ENCODE results near the gene PSEN2.
"Not testable (repeated sequence)": the region's sequence is repeated elsewhere in the genome, so short reads cannot be mapped to it uniquely, and the experiment has no call there.

Gene PSEN2

GRCh38 chr1:226829105-226829504 is 41.3 kb upstream of the PSEN2 start:
- Histone ChIP-seq H3K27me3 (ENCODE audit: control insufficient read depth in 2 of 2, insufficient read depth in 2 of 2, low read length in 2 of 2) (no peaks in the 10 kb centered on the region), H3K9me3 (ENCODE audit: control insufficient read depth in 2 of 2, low read length in 2 of 2) (no peaks in the 10 kb centered on the region), H3K36me3 (ENCODE audit: control insufficient read depth in 2 of 2, insufficient read depth in 2 of 2, low read length in 2 of 2) (no peaks in the 10 kb centered on the region), H3K4me3 (ENCODE audit: low read length in 2 of 2) (no peak overlapping the region), H3K9ac (ENCODE audit: low read depth in 1 of 2, low read length in 2 of 2) (no peak overlapping the region), H3K4me1 (ENCODE audit: control insufficient read depth in 2 of 2, insufficient read depth in 2 of 2, low read length in 2 of 2) (peaks cover 7 to 8% of the 10 kb centered on the region in 2 donors), H3K27ac (ENCODE audit: low read depth in 2 of 2, low read length in 2 of 2) (no peak overlapping the region)

GRCh38 chr1:226831953-226832352 is 38.5 kb upstream of the PSEN2 start:
- H3K36me3 ChIP-seq (ENCODE audit: control insufficient read depth in 2 of 2, insufficient read depth in 2 of 2, low read length in 2 of 2) = no peaks in the 10 kb centered on the region
- H3K4me1 ChIP-seq (ENCODE audit: control insufficient read depth in 2 of 2, insufficient read depth in 2 of 2, low read length in 2 of 2) = peaks cover 5 to 7% of the 10 kb centered on the region in 2 donors
- H3K4me3 ChIP-seq (ENCODE audit: low read length in 2 of 2) = no peak overlapping the region
- H3K27ac ChIP-seq (ENCODE audit: low read depth in 2 of 2, low read length in 2 of 2) = no peak overlapping the region
- H3K9me3 ChIP-seq (ENCODE audit: control insufficient read depth in 2 of 2, low read length in 2 of 2) = no peaks in the 10 kb centered on the region
- H3K9ac ChIP-seq (ENCODE audit: low read depth in 1 of 2, low read length in 2 of 2) = no peak overlapping the region
- H3K27me3 ChIP-seq (ENCODE audit: control insufficient read depth in 2 of 2, insufficient read depth in 2 of 2, low read length in 2 of 2) = no peaks in the 10 kb centered on the region

GRCh38 chr1:226832613-226833012 is 37.8 kb upstream of the PSEN2 start:
- Histone ChIP-seq H3K4me1 (ENCODE audit: control insufficient read depth in 2 of 2, insufficient read depth in 2 of 2, low read length in 2 of 2) (peaks cover 4% of the 10 kb centered on the region in 2 donors), H3K4me3 (ENCODE audit: low read length in 2 of 2) (no peak overlapping the region), H3K27ac (ENCODE audit: low read depth in 2 of 2, low read length in 2 of 2) (no peak overlapping the region), H3K9ac (ENCODE audit: low read depth in 1 of 2, low read length in 2 of 2) (no peak overlapping the region), H3K27me3 (ENCODE audit: control insufficient read depth in 2 of 2, insufficient read depth in 2 of 2, low read length in 2 of 2) (no peaks in the 10 kb centered on the region), H3K36me3 (ENCODE audit: control insufficient read depth in 2 of 2, insufficient read depth in 2 of 2, low read length in 2 of 2) (no peaks in the 10 kb centered on the region), H3K9me3 (ENCODE audit: control insufficient read depth in 2 of 2, low read length in 2 of 2) (no peaks in the 10 kb centered on the region)

- not testable (repeated sequence) for H3K4me1 ChIP-seq (ENCODE audit: control insufficient read depth in 2 of 2, insufficient read depth in 2 of 2, low read length in 2 of 2); H3K27ac ChIP-seq (ENCODE audit: low read depth in 2 of 2, low read length in 2 of 2); H3K9ac ChIP-seq (ENCODE audit: low read depth in 1 of 2, low read length in 2 of 2); H3K36me3 ChIP-seq (ENCODE audit: control insufficient read depth in 2 of 2, insufficient read depth in 2 of 2, low read length in 2 of 2); H3K9me3 ChIP-seq (ENCODE audit: control insufficient read depth in 2 of 2, low read length in 2 of 2); H3K27me3 ChIP-seq (ENCODE audit: control insufficient read depth in 2 of 2, insufficient read depth in 2 of 2, low read length in 2 of 2); H3K4me3 ChIP-seq (ENCODE audit: low read length in 2 of 2)
Observed at GRCh38 chr1:226834179-226834578, 36.2 kb upstream of the PSEN2 start.

GRCh38 chr1:226835396-226835795 is 35.0 kb upstream of the PSEN2 start:
- not testable (repeated sequence) for H3K27ac ChIP-seq (ENCODE audit: low read depth in 2 of 2, low read length in 2 of 2)

GRCh38 chr1:226837966-226838365 is 32.5 kb upstream of the PSEN2 start:
- not testable (repeated sequence) for H3K9ac ChIP-seq (ENCODE audit: low read depth in 1 of 2, low read length in 2 of 2)

More at GRCh38 chr1:226835396-226835795, 35.0 kb upstream of the PSEN2 start:
- not testable (repeated sequence) for H3K4me3 ChIP-seq (ENCODE audit: low read length in 2 of 2); H3K36me3 ChIP-seq (ENCODE audit: control insufficient read depth in 2 of 2, insufficient read depth in 2 of 2, low read length in 2 of 2); H3K9ac ChIP-seq (ENCODE audit: low read depth in 1 of 2, low read length in 2 of 2); H3K27me3 ChIP-seq (ENCODE audit: control insufficient read depth in 2 of 2, insufficient read depth in 2 of 2, low read length in 2 of 2); H3K9me3 ChIP-seq (ENCODE audit: control insufficient read depth in 2 of 2, low read length in 2 of 2); H3K4me1 ChIP-seq (ENCODE audit: control insufficient read depth in 2 of 2, insufficient read depth in 2 of 2, low read length in 2 of 2)

GRCh38 chr1:226838456-226838855 is 32.0 kb upstream of the PSEN2 start:
- Histone ChIP-seq H3K36me3 (ENCODE audit: control insufficient read depth in 2 of 2, insufficient read depth in 2 of 2, low read length in 2 of 2) (no peaks in the 10 kb centered on the region), H3K9ac (ENCODE audit: low read depth in 1 of 2, low read length in 2 of 2) (no peak overlapping the region)

More at GRCh38 chr1:226837966-226838365, 32.5 kb upstream of the PSEN2 start:
- not testable (repeated sequence) for H3K36me3 ChIP-seq (ENCODE audit: control insufficient read depth in 2 of 2, insufficient read depth in 2 of 2, low read length in 2 of 2); H3K4me3 ChIP-seq (ENCODE audit: low read length in 2 of 2); H3K27ac ChIP-seq (ENCODE audit: low read depth in 2 of 2, low read length in 2 of 2); H3K27me3 ChIP-seq (ENCODE audit: control insufficient read depth in 2 of 2, insufficient read depth in 2 of 2, low read length in 2 of 2); H3K9me3 ChIP-seq (ENCODE audit: control insufficient read depth in 2 of 2, low read length in 2 of 2); H3K4me1 ChIP-seq (ENCODE audit: control insufficient read depth in 2 of 2, insufficient read depth in 2 of 2, low read length in 2 of 2)

GRCh38 chr1:226845624-226846023 is 24.8 kb upstream of the PSEN2 start:
- Histone ChIP-seq H3K9me3 (ENCODE audit: control insufficient read depth in 2 of 2, low read length in 2 of 2) (no peaks in the 10 kb centered on the region), H3K4me3 (ENCODE audit: low read length in 2 of 2) (no peak overlapping the region), H3K4me1 (ENCODE audit: control insufficient read depth in 2 of 2, insufficient read depth in 2 of 2, low read length in 2 of 2) (no peaks in the 10 kb centered on the region), H3K27ac (ENCODE audit: low read depth in 2 of 2, low read length in 2 of 2) (no peak overlapping the region), H3K27me3 (ENCODE audit: control insufficient read depth in 2 of 2, insufficient read depth in 2 of 2, low read length in 2 of 2) (no peaks in the 10 kb centered on the region), H3K9ac (ENCODE audit: low read depth in 1 of 2, low read length in 2 of 2) (no peak overlapping the region), H3K36me3 (ENCODE audit: control insufficient read depth in 2 of 2, insufficient read depth in 2 of 2, low read length in 2 of 2) (no peaks in the 10 kb centered on the region)

More at GRCh38 chr1:226838456-226838855, 32.0 kb upstream of the PSEN2 start:
- Histone ChIP-seq H3K4me1 (ENCODE audit: control insufficient read depth in 2 of 2, insufficient read depth in 2 of 2, low read length in 2 of 2) (no peaks in the 10 kb centered on the region), H3K27ac (ENCODE audit: low read depth in 2 of 2, low read length in 2 of 2) (no peak overlapping the region), H3K4me3 (ENCODE audit: low read length in 2 of 2) (no peak overlapping the region), H3K27me3 (ENCODE audit: control insufficient read depth in 2 of 2, insufficient read depth in 2 of 2, low read length in 2 of 2) (no peaks in the 10 kb centered on the region), H3K9me3 (ENCODE audit: control insufficient read depth in 2 of 2, low read length in 2 of 2) (no peaks in the 10 kb centered on the region)

- H3K36me3 ChIP-seq (ENCODE audit: control insufficient read depth in 2 of 2, insufficient read depth in 2 of 2, low read length in 2 of 2) = no peaks in the 10 kb centered on the region
- no peaks in the 10 kb centered on the region for H3K27me3 ChIP-seq (ENCODE audit: control insufficient read depth in 2 of 2, insufficient read depth in 2 of 2, low read length in 2 of 2)
- no peaks in the 10 kb centered on the region for H3K9me3 ChIP-seq (ENCODE audit: control insufficient read depth in 2 of 2, low read length in 2 of 2)
- H3K4me3 ChIP-seq (ENCODE audit: low read length in 2 of 2) = no peak overlapping the region
- no peaks in the 10 kb centered on the region for H3K4me1 ChIP-seq (ENCODE audit: control insufficient read depth in 2 of 2, insufficient read depth in 2 of 2, low read length in 2 of 2)
- H3K9ac ChIP-seq (ENCODE audit: low read depth in 1 of 2, low read length in 2 of 2) = no peak overlapping the region
- H3K27ac ChIP-seq (ENCODE audit: low read depth in 2 of 2, low read length in 2 of 2) = no peak overlapping the region
Observed at GRCh38 chr1:226846786-226847185, 23.6 kb upstream of the PSEN2 start.

GRCh38 chr1:226854548-226854947 is 15.9 kb upstream of the PSEN2 start:
- not testable (repeated sequence) for H3K4me1 ChIP-seq (ENCODE audit: control insufficient read depth in 2 of 2, insufficient read depth in 2 of 2, low read length in 2 of 2); H3K4me3 ChIP-seq (ENCODE audit: low read length in 2 of 2)

GRCh38 chr1:226862890-226863289 is 7.5 kb upstream of the PSEN2 start:
- no peaks in the 10 kb centered on the region for H3K27me3 ChIP-seq (ENCODE audit: control insufficient read depth in 2 of 2, insufficient read depth in 2 of 2, low read length in 2 of 2)
- H3K9me3 ChIP-seq (ENCODE audit: control insufficient read depth in 2 of 2, low read length in 2 of 2) = no peaks in the 10 kb centered on the region
- no peak overlapping the region for H3K9ac ChIP-seq (ENCODE audit: low read depth in 1 of 2, low read length in 2 of 2)
- peaks cover 4 to 13% of the 10 kb centered on the region in 2 donors for H3K4me1 ChIP-seq (ENCODE audit: control insufficient read depth in 2 of 2, insufficient read depth in 2 of 2, low read length in 2 of 2)
- H3K27ac ChIP-seq (ENCODE audit: low read depth in 2 of 2, low read length in 2 of 2) = no peak overlapping the region
- no peak overlapping the region for H3K4me3 ChIP-seq (ENCODE audit: low read length in 2 of 2)
- H3K36me3 ChIP-seq (ENCODE audit: control insufficient read depth in 2 of 2, insufficient read depth in 2 of 2, low read length in 2 of 2) = no peaks in the 10 kb centered on the region

More at GRCh38 chr1:226854548-226854947, 15.9 kb upstream of the PSEN2 start:
- H3K27me3 ChIP-seq (ENCODE audit: control insufficient read depth in 2 of 2, insufficient read depth in 2 of 2, low read length in 2 of 2); H3K27ac ChIP-seq (ENCODE audit: low read depth in 2 of 2, low read length in 2 of 2); H3K9ac ChIP-seq (ENCODE audit: low read depth in 1 of 2, low read length in 2 of 2); H3K9me3 ChIP-seq (ENCODE audit: control insufficient read depth in 2 of 2, low read length in 2 of 2); H3K36me3 ChIP-seq (ENCODE audit: control insufficient read depth in 2 of 2, insufficient read depth in 2 of 2, low read length in 2 of 2): not testable (repeated sequence)
